ENCODE data around the gene UNC13A. TPM values are rescaled to one million over a fixed set of nuclear protein-coding genes. Genes with fewer than 3 reads are reported as not detected.

The UNC13A gene
- total RNA-seq, 1 donor from 2014 or later, result not detected

- Mint-ChIP-seq H3K4me3 (no peak overlapping the region), H3K36me3 (ENCODE audit: low read depth) (peaks cover 1% of the 10 kb centered on the region)
Measured at GRCh38 chr19:17688853-17689595, 870 bp upstream of the UNC13A start.

GRCh38 chr19:17687141-17687856, 855 bp downstream of the UNC13A start:
- Mint-ChIP-seq H3K9me3 (no peaks in the 10 kb centered on the region), H3K4me1 (ENCODE audit: low read depth) (peaks cover 9% of the 10 kb centered on the region), H3K27me3 (ENCODE audit: insufficient read depth) (peaks cover 48% of the 10 kb centered on the region), H3K36me3 (ENCODE audit: low read depth) (peaks cover 1% of the 10 kb centered on the region), H3K27ac (no peak overlapping the region), H3K4me3 (no peak overlapping the region)
- intact Hi-C loops (cut with micrococcal nuclease), result no loop called here
- DNase-seq (ENCODE audit: low spot score), result no peak

More at GRCh38 chr19:17688853-17689595, 870 bp upstream of the UNC13A start:
- no peak overlapping the region for H3K27ac Mint-ChIP-seq
- intact Hi-C loops (cut with micrococcal nuclease), result no loop called here
- H3K27me3 Mint-ChIP-seq (ENCODE audit: insufficient read depth), result peaks cover 40% of the 10 kb centered on the region
- DNase-seq (ENCODE audit: low spot score), result no peak
- H3K9me3 Mint-ChIP-seq, result no peaks in the 10 kb centered on the region
- H3K4me1 Mint-ChIP-seq (ENCODE audit: low read depth), result peaks cover 9% of the 10 kb centered on the region

DNA sequence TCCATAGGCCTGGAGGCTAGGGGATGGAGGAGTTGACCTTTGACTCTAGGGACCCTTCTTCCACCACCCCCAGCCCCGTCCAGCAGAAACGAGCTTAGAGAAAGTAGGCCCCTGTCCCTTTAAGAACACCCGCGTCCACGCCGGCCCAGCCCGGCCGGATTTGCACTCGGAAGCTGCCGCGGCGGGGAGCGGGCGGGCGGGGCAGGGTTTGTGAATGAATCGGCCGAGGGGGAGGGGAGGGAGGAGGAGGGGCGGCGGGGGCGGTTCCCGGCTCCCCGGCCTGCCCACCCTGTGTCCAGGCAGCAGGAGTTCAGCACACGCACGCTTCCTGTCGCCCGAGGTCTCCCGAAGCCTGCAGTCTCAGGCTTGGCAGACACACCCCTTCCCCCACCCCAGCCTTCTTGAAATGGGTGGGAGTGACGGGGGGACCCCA, 1.5 kb downstream of the UNC13A start:
- peaks cover 9% of the 10 kb centered on the region for H3K4me1 Mint-ChIP-seq (ENCODE audit: low read depth)
- peaks cover 45% of the 10 kb centered on the region for H3K27me3 Mint-ChIP-seq (ENCODE audit: insufficient read depth)
- H3K36me3 Mint-ChIP-seq (ENCODE audit: low read depth), result peaks cover 1% of the 10 kb centered on the region
- H3K4me3 Mint-ChIP-seq, result no peak overlapping the region
- no peak for DNase-seq (ENCODE audit: low spot score)
- H3K27ac Mint-ChIP-seq, result no peak overlapping the region
- intact Hi-C loops (cut with micrococcal nuclease), result no loop called here
- no peaks in the 10 kb centered on the region for H3K9me3 Mint-ChIP-seq

GRCh38 chr19:17686023-17686521, 2.1 kb downstream of the UNC13A start:
- intact Hi-C loops (cut with micrococcal nuclease), result no loop called here
- no peak for DNase-seq (ENCODE audit: low spot score)
- peaks cover 48% of the 10 kb centered on the region for H3K27me3 Mint-ChIP-seq (ENCODE audit: insufficient read depth)
- peaks cover 9% of the 10 kb centered on the region for H3K4me1 Mint-ChIP-seq (ENCODE audit: low read depth)
- H3K27ac Mint-ChIP-seq, result no peak overlapping the region
- H3K4me3 Mint-ChIP-seq, result no peak overlapping the region
- H3K9me3 Mint-ChIP-seq, result no peaks in the 10 kb centered on the region
- H3K36me3 Mint-ChIP-seq (ENCODE audit: low read depth), result peaks cover 1% of the 10 kb centered on the region

GRCh38 chr19:17685451-17686022, 2.6 kb downstream of the UNC13A start:
- intact Hi-C loops (cut with micrococcal nuclease), result no loop called here
- peaks cover 11% of the 10 kb centered on the region for H3K4me1 Mint-ChIP-seq (ENCODE audit: low read depth)

DNA sequence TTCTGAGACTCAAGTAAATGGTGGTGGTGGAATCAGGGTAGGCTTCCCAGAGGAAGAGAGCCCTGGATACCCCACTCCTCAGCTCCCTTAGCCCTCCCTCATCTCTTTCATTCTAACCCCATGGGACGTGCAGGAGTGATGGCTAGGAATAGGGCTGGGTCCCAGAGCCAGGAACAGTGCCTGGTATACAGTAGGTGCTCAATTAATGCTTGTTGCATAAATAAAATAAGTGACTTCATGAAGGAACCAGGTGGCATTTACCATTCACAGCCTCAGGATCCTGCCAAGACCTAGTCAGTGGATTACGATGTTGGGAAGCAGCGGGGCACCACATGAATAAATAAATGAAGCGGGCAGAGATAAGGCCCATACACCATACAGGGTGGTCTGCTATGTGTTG, 3.9 kb downstream of the UNC13A start:
- Mint-ChIP-seq H3K27ac (no peak overlapping the region), H3K36me3 (ENCODE audit: low read depth) (peaks cover 1% of the 10 kb centered on the region), H3K27me3 (ENCODE audit: insufficient read depth) (peaks cover 51% of the 10 kb centered on the region), H3K4me3 (no peak overlapping the region), H3K9me3 (no peaks in the 10 kb centered on the region), H3K4me1 (ENCODE audit: low read depth) (peaks cover 13% of the 10 kb centered on the region)
- intact Hi-C loops (cut with micrococcal nuclease), result no loop called here
- no peak for DNase-seq (ENCODE audit: low spot score)

More at GRCh38 chr19:17685451-17686022, 2.6 kb downstream of the UNC13A start:
- DNase-seq (ENCODE audit: low spot score), result no peak
- H3K4me3 Mint-ChIP-seq, result no peak overlapping the region
- H3K27me3 Mint-ChIP-seq (ENCODE audit: insufficient read depth), result peaks cover 52% of the 10 kb centered on the region
- H3K9me3 Mint-ChIP-seq, result no peaks in the 10 kb centered on the region
- H3K27ac Mint-ChIP-seq, result no peak overlapping the region
- H3K36me3 Mint-ChIP-seq (ENCODE audit: low read depth), result peaks cover 1% of the 10 kb centered on the region

DNA sequence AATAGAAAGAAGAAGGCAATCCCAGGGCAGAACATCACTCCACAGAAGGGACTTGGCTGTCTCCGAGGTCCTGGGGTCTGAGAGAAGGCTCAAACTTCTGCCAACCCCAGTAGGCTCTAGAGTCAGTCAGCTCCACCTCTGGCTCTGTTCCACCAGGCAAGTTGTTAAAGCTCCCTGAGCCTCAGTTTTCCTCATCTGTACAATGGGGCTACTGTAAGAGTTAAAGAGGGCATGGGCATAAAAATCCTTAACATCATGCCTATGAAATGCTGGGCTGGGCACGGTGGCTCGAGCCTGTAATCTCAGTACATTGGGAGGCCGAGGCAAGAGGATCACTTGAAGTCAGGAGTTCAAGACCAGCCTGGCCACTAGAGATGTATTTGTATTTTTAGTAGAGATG, 5.1 kb downstream of the UNC13A start:
- H3K4me1 Mint-ChIP-seq (ENCODE audit: low read depth), result peaks cover 8% of the 10 kb centered on the region
- H3K9me3 Mint-ChIP-seq, result no peaks in the 10 kb centered on the region
- no peak for DNase-seq (ENCODE audit: low spot score)
- intact Hi-C loops (cut with micrococcal nuclease), result no loop called here
- no peak overlapping the region for H3K27ac Mint-ChIP-seq
- peaks cover 51% of the 10 kb centered on the region for H3K27me3 Mint-ChIP-seq (ENCODE audit: insufficient read depth)
- H3K36me3 Mint-ChIP-seq (ENCODE audit: low read depth), result no peaks in the 10 kb centered on the region
- no peak overlapping the region for H3K4me3 Mint-ChIP-seq

- intact Hi-C loops (cut with micrococcal nuclease), result no loop called here
- no peak overlapping the region for H3K27ac Mint-ChIP-seq
- H3K9me3 Mint-ChIP-seq, result no peaks in the 10 kb centered on the region
- no peaks in the 10 kb centered on the region for H3K36me3 Mint-ChIP-seq (ENCODE audit: low read depth)
- H3K4me1 Mint-ChIP-seq (ENCODE audit: low read depth), result peaks cover 5% of the 10 kb centered on the region
- no peak overlapping the region for H3K4me3 Mint-ChIP-seq
- no peak for DNase-seq (ENCODE audit: low spot score)
- peaks cover 53% of the 10 kb centered on the region for H3K27me3 Mint-ChIP-seq (ENCODE audit: insufficient read depth)
Measured at GRCh38 chr19:17682273-17682672, 5.9 kb downstream of the UNC13A start.

DNA sequence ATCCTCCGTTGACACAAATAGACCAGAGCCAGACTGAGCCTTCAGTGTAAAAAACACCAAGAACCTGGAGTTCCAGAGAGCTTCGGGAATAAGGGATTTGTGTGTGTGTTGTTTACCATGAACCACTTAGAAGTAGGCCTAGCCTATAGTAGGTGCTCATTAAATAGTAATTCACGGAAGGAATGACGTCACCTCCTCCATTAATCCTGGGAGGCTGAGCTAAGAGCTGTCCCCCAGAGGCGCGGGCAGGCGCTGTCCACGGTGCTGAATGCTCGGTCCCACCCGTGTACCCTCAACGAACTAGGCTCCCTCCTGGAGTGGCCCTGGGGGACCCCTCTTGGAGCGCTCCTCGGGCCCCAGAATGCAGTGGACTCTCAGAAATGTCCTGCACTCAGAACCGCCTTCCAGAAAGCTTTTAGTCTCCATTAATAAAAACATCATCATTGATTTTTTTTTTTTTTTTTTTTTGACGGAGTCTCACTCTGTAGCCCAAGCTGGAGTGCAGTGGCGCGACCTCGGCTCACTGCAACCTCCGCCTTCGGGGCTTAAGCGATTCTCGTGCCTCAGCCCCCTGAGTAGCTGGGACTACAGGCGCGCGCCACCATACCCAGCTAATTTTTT, 6.5 kb downstream of the UNC13A start:
- no peak overlapping the region for H3K27ac Mint-ChIP-seq
- intact Hi-C loops (cut with micrococcal nuclease), result no loop called here

GRCh38 chr19:17680230-17680722, 7.9 kb downstream of the UNC13A start:
- no peak overlapping the region for H3K4me3 Mint-ChIP-seq
- intact Hi-C loops (cut with micrococcal nuclease), result no loop called here
- H3K27ac Mint-ChIP-seq, result no peak overlapping the region
- peak; percentile 19 for DNase-seq (ENCODE audit: low spot score)
- H3K9me3 Mint-ChIP-seq, result no peaks in the 10 kb centered on the region
- H3K4me1 Mint-ChIP-seq (ENCODE audit: low read depth), result peaks cover 4% of the 10 kb centered on the region
- peaks cover 47% of the 10 kb centered on the region for H3K27me3 Mint-ChIP-seq (ENCODE audit: insufficient read depth)
- H3K36me3 Mint-ChIP-seq (ENCODE audit: low read depth), result no peaks in the 10 kb centered on the region

More for the DNA sequence above, 6.5 kb downstream of the UNC13A start:
- DNase-seq (ENCODE audit: low spot score), result no peak
- Mint-ChIP-seq H3K36me3 (ENCODE audit: low read depth) (no peaks in the 10 kb centered on the region), H3K4me1 (ENCODE audit: low read depth) (peaks cover 4% of the 10 kb centered on the region), H3K9me3 (no peaks in the 10 kb centered on the region), H3K27me3 (ENCODE audit: insufficient read depth) (peaks cover 55% of the 10 kb centered on the region), H3K4me3 (no peak overlapping the region)

- Mint-ChIP-seq H3K27me3 (ENCODE audit: insufficient read depth) (peaks cover 43% of the 10 kb centered on the region), H3K4me1 (ENCODE audit: low read depth) (peaks cover 4% of the 10 kb centered on the region), H3K9me3 (no peaks in the 10 kb centered on the region), H3K36me3 (ENCODE audit: low read depth) (no peaks in the 10 kb centered on the region), H3K4me3 (no peak overlapping the region), H3K27ac (no peak overlapping the region)
- no peak for DNase-seq (ENCODE audit: low spot score)
- intact Hi-C loops (cut with micrococcal nuclease), result no loop called here
Measured at GRCh38 chr19:17679526-17680229, 8.5 kb downstream of the UNC13A start.

- Mint-ChIP-seq H3K9me3 (no peaks in the 10 kb centered on the region), H3K36me3 (ENCODE audit: low read depth) (no peaks in the 10 kb centered on the region), H3K27ac (no peak overlapping the region), H3K4me1 (ENCODE audit: low read depth) (peaks cover 4% of the 10 kb centered on the region), H3K27me3 (ENCODE audit: insufficient read depth) (peaks cover 41% of the 10 kb centered on the region), H3K4me3 (no peak overlapping the region)
- intact Hi-C loops (cut with micrococcal nuclease), result no loop called here
- DNase-seq (ENCODE audit: low spot score), result no peak
Measured at GRCh38 chr19:17678836-17679235, 9.3 kb downstream of the UNC13A start.

Data from activated T-helper 1 cell treated with anti-CD3 and anti-CD28 coated beads, Interleukin-12 subunit alpha, Interleukin-12 subunit beta, Interleukin-2, Interleukin-4 antibody, amounts not matched to agents 30 ng/mL and 10 ng/mL and 1 ng/mL, durations not matched to agents 14 hours and 24 hours and 36 hours (primary cell).